Measurements from ENCODE around the gene WAC. TPM values are rescaled to one million over a fixed set of nuclear protein-coding genes. Genes with fewer than 3 reads are reported as not detected.

WAC gene
- total and polyA plus RNA-seq, 10 of the 15 experiments (the other 5 are each of a cell fraction or from before 2014, with no cell fraction given): 26.5 to 131 (median 69.4) TPM

- H3K27ac ChIP-seq (ENCODE audit: control insufficient read depth, insufficient read depth): no peak overlapping the region
- CTCF ChIA-PET: no interaction called here
Measured at GRCh38 chr10:28495084-28495483, 37.8 kb upstream of the WAC start.

More at GRCh38 chr10:28495084-28495483, 37.8 kb upstream of the WAC start:
- Histone ChIP-seq H3K9me3 (replicated peaks; ENCODE audit: control insufficient read depth, insufficient read depth, low read length) (no peaks in the 10 kb centered on the region), H3K27me3 (replicated peaks in 1 of 2; ENCODE audit: control insufficient read depth in 2 of 2, insufficient read depth in 2 of 2, low read length in 1 of 2) (no peaks in the 10 kb centered on the region; a peak in 1 of 4 replicates), H3K4me2 (ENCODE audit: control insufficient read depth, insufficient read depth) (no peak overlapping the region), H3K79me2 (ENCODE audit: control insufficient read depth, insufficient read depth, low read length) (no peaks in the 10 kb centered on the region), H3K9ac (ENCODE audit: control insufficient read depth, insufficient read depth, low read length) (no peak overlapping the region), H2AFZ (ENCODE audit: control insufficient read depth, low read depth, low read length) (no peak overlapping the region), H4K20me1 (ENCODE audit: control insufficient read depth, insufficient read depth) (no peaks in the 10 kb centered on the region), H3K36me3 (ENCODE audit: control insufficient read depth in 2 of 2, insufficient read depth in 2 of 2, low read length in 1 of 2) (no peaks in the 10 kb centered on the region), H3K4me3 (no peak overlapping the region), H3K4me1 (ENCODE audit: control insufficient read depth, insufficient read depth, low read length) (no peaks in the 10 kb centered on the region)
- intact Hi-C loops (cut with micrococcal nuclease; ENCODE audit: unreplicated experiment): no loop called here
- in situ Hi-C loops (cut with MboI): no loop called here
- FAIRE-seq: no peak
- 25% methylated on average over 2 of the region's 3 CpGs for WGBS (ENCODE audit: insufficient coverage, insufficient replicate concordance, low lambda C conversion rate, missing lambda C conversion rate)
- ChIA-PET RAD21 (ENCODE audit: unreplicated experiment) (no interaction called here), SMC1A (ENCODE audit: uncharacterized antibody, unreplicated experiment) (no interaction called here), POLR2A (no interaction called here)
- BruUV-seq (replicated peaks): no TSS peak
- DNase-seq (ENCODE audit: low read depth, low spot score): no peak
- TF ChIP-seq SIX5 (IDR thresholded peaks at IDR 0.05; ENCODE audit: low read depth, low read length, severe bottlenecking): no peak
- no peak for TF ChIP-seq EP300 (IDR thresholded peaks at IDR 0.05; ENCODE audit: borderline replicate concordance in 1 of 2, control insufficient read depth in 1 of 2, low read depth in 2 of 2, low read length in 2 of 2)
- TF ChIP-seq KLF5 (IDR thresholded peaks at IDR 0.05; ENCODE audit: partially characterized antibody): no peak
- no peak for TF ChIP-seq RAD21 (IDR thresholded peaks at IDR 0.05; ENCODE audit: insufficient read depth, low read depth, low read length)
- no peak for TF ChIP-seq POLR2AphosphoS2 (IDR thresholded peaks at IDR 0.05; ENCODE audit: low read depth, low read length)
- TF ChIP-seq POLR2AphosphoS5 (IDR thresholded peaks at IDR 0.05; ENCODE audit: low read length): no peak
- no peak for TF ChIP-seq ETV6 (conservative IDR thresholded peaks at IDR 0.05 in 1 of 2, IDR thresholded peaks at IDR 0.05 in 1 of 2; ENCODE audit: borderline replicate concordance in 1 of 2, low read depth in 1 of 2)
- TF ChIP-seq CHD2 (IDR thresholded peaks at IDR 0.05; ENCODE audit: borderline replicate concordance, low read depth, low read length): no peak
- TF ChIP-seq ELK1 (IDR thresholded peaks at IDR 0.05; ENCODE audit: low read depth, low read length): no peak
- TF ChIP-seq, protein P1, sequence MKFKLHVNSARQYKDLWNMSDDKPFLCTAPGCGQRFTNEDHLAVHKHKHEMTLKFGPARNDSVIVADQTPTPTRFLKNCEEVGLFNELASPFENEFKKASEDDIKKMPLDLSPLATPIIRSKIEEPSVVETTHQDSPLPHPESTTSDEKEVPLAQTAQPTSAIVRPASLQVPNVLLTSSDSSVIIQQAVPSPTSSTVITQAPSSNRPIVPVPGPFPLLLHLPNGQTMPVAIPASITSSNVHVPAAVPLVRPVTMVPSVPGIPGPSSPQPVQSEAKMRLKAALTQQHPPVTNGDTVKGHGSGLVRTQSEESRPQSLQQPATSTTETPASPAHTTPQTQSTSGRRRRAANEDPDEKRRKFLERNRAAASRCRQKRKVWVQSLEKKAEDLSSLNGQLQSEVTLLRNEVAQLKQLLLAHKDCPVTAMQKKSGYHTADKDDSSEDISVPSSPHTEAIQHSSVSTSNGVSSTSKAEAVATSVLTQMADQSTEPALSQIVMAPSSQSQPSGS (IDR thresholded peaks at IDR 0.05; ENCODE audit: low read length): no peak
- no peak for TF ChIP-seq KDM1A (IDR thresholded peaks at IDR 0.05; ENCODE audit: borderline replicate concordance)
- no peak for TF ChIP-seq SMARCA5 (IDR thresholded peaks at IDR 0.05)
- no peak for TF ChIP-seq YBX1 (IDR thresholded peaks at IDR 0.05)
- ATAC-seq: no peak
